ENCODE data around the gene C9orf50. TPM values are rescaled to one million over a fixed set of nuclear protein-coding genes. Genes with fewer than 3 reads are reported as not detected.

The C9orf50 gene
- total RNA-seq, 2 donors from 2014 or later: not detected

GRCh38 chr9:129632460-129632859 is 11.6 kb upstream of the C9orf50 start:
- H3K36me3 ChIP-seq: peaks cover 51% of the 10 kb centered on the region
- H3K4me1 ChIP-seq: peaks cover 0 to 55% of the 10 kb centered on the region in 2 donors
- H3K4me3 ChIP-seq: no peak overlapping the region
- DNase-seq (ENCODE audit: low spot score): no peak
- H3K27ac ChIP-seq: no peak overlapping the region
- H3K27me3 ChIP-seq: no peaks in the 10 kb centered on the region
- TF ChIP-seq CTCF (IDR thresholded peaks at IDR 0.05): no peak
- H3K9me3 ChIP-seq: no peaks in the 10 kb centered on the region

GRCh38 chr9:129631674-129632129 is 10.8 kb upstream of the C9orf50 start:
- Histone ChIP-seq H3K9me3 (no peaks in the 10 kb centered on the region), H3K4me1 (peaks cover 0 to 63% of the 10 kb centered on the region in 2 donors), H3K27ac (peak overlapping the region in 1 of 2 donors; percentile 47), H3K36me3 (peaks cover 44% of the 10 kb centered on the region), H3K4me3 (no peak overlapping the region), H3K27me3 (no peaks in the 10 kb centered on the region)
- TF ChIP-seq CTCF (IDR thresholded peaks at IDR 0.05): no peak
- DNase-seq (ENCODE audit: low spot score): no peak

- H3K4me1 ChIP-seq: peaks cover 0 to 64% of the 10 kb centered on the region in 2 donors
- DNase-seq (ENCODE audit: low spot score): no peak
- H3K9me3 ChIP-seq: no peaks in the 10 kb centered on the region
- no peak for TF ChIP-seq CTCF (IDR thresholded peaks at IDR 0.05)
- H3K36me3 ChIP-seq: peaks cover 38% of the 10 kb centered on the region
- H3K4me3 ChIP-seq: no peak overlapping the region
- peak overlapping the region; percentile 29 to 47 for H3K27ac ChIP-seq
- H3K27me3 ChIP-seq: no peaks in the 10 kb centered on the region
Observed at GRCh38 chr9:129630967-129631673, 10.2 kb upstream of the C9orf50 start.

GRCh38 chr9:129629251-129629820 is 8.4 kb upstream of the C9orf50 start:
- DNase-seq (ENCODE audit: low spot score): no peak
- TF ChIP-seq CTCF (IDR thresholded peaks at IDR 0.05): no peak
- no peak overlapping the region for H3K4me3 ChIP-seq
- no peak overlapping the region for H3K27ac ChIP-seq
- H3K27me3 ChIP-seq: no peaks in the 10 kb centered on the region
- H3K9me3 ChIP-seq: no peaks in the 10 kb centered on the region
- peaks cover 20% of the 10 kb centered on the region for H3K36me3 ChIP-seq
- H3K4me1 ChIP-seq: peaks cover 0 to 64% of the 10 kb centered on the region in 2 donors

GRCh38 chr9:129628709-129629108 is 7.8 kb upstream of the C9orf50 start:
- no peaks in the 10 kb centered on the region for H3K9me3 ChIP-seq
- no peak for DNase-seq (ENCODE audit: low spot score)
- H3K36me3 ChIP-seq: peaks cover 14% of the 10 kb centered on the region
- no peak overlapping the region for H3K27ac ChIP-seq
- H3K4me3 ChIP-seq: no peak overlapping the region
- no peaks in the 10 kb centered on the region for H3K27me3 ChIP-seq
- peaks cover 0 to 64% of the 10 kb centered on the region in 2 donors for H3K4me1 ChIP-seq
- no peak for TF ChIP-seq CTCF (IDR thresholded peaks at IDR 0.05)

Measured in right atrium auricular region (tissue), 2 donors.